ENCODE measurements around the gene RALGAPA2.

RALGAPA2 gene

DNA sequence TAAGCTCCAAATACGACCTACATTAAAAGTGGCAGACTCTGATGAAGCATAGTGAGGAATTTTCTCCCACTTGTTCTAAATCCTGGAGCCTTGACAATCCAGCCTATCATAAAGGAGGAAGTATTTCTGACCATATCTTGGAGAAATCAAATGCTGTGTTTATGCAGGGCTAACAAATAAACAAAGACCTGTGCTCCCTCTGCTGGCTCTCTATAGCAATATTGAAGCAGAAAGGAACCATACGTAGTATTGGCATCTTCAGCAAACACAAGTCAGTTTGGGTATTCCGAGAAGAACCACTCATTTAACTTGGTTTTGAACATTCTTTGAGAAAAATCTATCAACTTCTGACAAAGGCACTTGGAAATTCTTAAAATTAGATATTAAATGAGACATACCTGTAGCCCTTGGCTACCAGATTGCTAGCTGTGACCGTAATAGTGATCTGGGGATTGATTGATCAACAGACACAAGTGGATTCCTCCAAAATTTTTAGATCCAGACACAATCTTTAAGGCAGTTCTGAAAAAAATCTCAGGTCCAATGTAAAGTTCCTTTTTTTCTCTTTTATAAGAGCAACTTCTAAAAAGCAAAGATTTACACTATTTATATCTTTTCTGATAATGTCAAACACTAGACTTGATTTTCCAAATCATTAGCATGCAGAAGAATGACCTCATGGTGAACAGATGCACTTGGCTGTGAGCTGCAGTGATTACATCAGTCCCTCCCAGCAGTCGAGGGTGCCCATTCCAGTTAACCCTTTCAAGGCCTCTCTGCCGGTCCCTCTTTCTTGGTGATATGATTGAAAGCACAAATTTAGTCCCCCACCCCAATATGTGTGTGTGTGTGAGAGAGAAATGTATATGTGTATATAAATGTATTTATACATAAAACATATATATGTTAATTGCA is 304.3 kb downstream of the RALGAPA2 start:
- no peak for DNase-seq (ENCODE audit: low read depth in 2 of 2)

DNA sequence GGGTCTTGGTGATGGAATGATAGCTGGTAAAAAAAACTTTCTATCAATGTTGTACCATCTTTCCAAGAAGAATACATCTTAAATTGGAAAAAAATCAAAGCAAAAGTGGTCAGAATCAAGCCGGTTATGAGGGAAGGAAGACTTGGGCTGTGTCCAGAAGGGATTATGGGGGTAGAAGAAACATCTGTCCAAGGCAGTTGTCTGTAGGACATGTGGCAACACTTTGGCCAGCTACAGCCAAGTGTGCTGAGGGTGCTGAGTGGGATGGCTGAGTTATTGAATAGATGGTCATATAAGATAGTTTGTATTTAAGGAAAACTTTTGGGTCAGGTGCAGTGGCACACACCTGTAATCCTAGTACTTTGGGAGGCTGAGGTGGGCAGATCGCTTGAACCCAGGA is 306.1 kb downstream of the RALGAPA2 start:
- DNase-seq (ENCODE audit: low read depth in 2 of 2) = no peak

DNA sequence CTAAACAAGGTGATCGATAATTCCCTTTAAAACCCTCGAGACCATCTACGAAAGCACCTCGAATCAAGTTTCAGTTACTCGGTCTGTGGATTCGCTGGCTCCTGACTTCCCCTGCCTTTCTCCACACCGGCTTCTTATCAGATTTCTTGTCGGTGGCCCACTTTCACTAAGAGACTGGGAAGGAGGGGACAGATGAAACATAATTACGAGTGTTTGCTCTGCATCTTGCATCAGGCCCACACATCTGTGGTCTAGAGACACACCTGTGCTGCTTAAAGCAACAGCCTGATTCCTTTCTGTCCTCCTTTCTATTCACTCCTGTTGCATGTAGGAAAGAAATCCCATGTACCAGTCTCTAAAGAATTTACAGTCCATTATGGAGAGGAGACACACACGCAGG is 306.8 kb downstream of the RALGAPA2 start:
- DNase-seq (ENCODE audit: low read depth in 2 of 2) = no peak

DNA sequence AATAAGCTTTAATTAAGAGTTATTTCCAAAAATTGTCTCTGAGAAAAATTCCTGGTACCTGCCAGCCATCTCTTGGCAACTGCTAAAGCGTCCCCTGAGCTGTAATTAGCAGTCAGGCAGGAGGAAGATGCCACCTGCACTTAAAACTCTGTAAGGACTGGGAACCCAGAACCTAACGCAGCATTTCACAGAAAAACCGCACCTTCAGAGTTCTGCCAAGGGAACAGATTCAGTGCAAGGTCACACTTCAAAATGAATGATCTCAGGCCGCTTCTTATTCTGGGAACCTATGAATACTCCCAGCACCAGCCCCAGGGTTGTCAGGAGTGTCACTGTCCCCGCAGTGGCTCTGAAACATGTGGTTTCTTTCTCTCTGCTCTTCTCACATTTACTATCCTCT is 307.8 kb downstream of the RALGAPA2 start:
- no peak for DNase-seq (ENCODE audit: low read depth in 2 of 2)

DNA sequence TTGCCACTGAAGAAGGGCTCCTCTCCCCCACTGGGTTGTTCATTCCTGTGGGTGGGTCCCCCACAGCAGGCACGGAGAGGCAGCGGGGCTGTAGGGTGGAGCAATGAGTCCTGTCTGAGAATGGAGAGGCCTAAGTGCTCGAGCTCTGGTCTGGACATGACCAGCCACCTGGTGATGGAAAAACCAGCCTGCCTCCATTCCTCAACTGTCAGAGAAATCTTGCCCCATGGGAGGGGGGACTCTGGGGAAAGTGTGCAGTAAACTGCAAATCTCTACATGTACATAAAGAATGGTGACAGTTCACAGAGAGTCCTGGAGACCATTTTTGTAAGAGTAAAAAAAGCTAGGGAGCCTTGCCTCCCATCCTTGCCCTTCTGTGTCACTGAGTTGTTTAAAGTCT is 310.5 kb downstream of the RALGAPA2 start:
- DNase-seq (ENCODE audit: low read depth in 2 of 2) = no peak

DNA sequence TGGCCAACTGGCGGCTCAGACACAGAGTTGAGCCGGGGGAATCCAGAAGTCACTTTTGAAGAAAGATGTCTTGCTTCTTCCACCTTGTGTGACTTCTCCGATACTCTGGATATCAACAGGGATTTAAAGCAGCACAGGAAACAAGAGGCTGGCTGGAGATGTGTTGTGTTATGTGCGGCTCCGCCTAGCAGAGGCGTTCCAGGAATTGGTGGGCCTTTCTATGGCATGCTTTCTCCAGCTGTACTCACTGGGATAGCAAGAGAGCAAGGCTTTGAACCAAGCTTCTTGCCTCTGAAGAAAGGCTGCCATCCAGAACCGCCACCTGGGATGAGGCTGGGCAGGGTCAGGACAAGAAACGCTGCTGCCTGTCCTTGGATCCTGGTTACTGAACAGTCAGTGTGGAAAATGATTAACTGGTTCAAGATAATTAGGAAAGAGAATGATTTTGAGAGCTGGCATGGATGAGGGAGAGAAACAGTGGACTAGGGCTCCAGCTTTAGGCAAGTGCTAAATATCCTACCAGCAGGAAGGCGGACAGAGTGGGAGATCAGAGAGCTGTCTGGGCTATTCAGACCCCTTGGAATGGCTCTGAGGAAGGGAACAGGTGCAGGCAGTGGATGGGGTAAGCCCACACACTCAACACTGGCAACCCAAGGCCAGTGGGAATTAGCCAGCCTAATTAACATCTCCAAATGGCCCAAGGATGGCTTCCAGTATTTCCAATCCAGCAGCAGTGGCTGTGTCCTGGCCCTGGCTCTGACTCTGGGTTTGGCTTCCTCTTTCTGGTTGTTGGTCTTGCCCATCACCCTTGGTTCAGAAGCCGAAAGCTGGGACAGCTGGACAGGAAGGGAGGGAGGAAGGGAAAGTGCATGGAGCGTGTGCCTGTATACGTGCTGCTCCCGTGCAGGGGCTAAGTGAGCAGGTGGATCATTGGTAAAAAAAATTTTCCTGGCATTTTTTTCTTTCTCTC is 312.6 kb downstream of the RALGAPA2 start:
- DNase-seq (ENCODE audit: low read depth in 2 of 2) = no peak

DNA sequence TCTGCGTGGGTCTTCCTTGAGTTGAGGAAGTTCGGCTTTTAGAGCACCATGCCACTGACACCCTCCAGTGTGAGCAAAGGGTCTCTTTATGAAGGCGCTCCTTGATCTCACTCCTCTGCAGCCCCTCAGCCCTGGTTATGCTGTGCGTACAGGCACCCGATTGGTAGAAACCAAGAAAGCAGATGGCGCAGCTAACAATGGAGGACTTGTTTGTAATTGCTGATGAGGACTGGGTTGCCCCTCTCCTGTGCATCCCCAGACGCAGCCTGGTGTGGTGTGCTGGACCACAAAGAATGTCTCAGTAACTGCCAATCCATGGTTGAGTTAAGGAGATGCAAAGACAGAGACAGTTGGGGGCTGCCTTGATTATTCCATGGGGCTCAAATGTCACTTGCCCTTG is 314.3 kb downstream of the RALGAPA2 start:
- no peak for DNase-seq (ENCODE audit: low read depth in 2 of 2)

DNA sequence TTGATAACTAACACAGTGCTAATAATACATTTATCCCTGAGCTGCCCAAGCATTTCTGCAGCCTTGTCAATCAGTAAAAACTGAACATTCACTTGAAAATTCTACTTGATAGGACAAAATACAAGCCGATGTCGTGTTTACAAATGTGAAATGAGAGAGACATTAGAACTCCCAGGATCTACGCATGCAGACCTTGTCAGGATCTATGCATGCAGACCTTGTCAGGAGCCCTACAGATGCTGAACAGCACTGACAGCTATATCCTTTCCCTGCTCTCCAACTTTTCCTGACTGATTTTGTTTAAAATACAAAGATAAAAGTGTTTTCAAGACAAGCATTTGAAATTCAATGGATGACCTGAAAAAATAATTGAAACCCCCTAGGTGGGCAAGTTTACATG is 315.6 kb downstream of the RALGAPA2 start:
- DNase-seq (ENCODE audit: low read depth in 2 of 2) = no peak

DNA sequence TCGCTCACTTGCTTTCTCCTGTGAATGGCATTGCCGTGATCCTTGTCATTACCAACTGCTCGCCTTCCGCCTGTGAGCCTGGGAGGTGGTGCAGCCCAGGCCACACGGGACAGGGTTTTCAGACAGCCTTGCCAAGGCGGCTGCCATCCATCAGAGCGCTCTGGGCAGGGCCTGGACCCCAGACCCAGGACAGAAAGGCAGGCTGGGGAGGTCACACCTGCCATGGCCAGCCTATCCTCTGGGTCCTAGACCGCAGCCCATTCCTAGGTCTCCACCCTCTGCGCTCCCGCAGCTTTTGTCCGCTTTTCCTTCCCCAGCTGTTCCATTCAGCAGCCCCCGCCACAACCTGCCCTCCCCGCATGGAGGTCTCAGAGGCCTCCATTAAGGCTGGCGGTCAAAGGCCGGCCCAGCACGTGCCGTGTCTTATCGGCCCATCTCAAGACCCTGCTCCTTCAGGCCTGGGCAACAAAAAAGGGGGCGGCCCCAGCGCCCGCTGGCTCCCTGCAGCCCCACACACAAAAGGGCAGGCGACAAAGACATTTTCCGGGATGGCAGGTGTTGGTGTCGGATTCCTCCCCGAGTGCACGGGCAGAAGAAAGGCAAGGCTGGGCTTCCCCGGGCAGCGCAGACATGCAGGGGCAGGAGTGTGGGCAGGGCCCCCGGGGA is 316.4 kb downstream of the RALGAPA2 start:
- DNase-seq (ENCODE audit: low read depth in 2 of 2) = no peak

DNA sequence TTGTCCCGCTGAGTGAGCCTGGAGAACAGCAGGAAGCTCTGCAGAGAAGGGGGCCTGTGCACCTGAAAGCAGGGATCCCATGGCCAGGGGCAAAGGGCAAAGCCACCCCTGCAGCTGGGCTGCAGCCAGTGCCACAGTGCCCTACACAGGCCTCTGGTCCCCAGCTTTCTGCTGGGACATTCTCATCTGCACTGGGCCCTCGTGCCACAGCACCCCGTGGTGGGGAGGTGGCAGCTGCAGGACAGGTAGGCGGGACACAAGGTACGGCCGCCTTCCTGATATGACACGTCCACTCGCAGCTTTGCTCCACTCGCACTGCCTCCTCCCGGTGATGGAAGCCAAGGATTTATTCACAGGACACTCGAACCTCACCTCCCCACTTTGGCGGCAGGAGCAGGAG is 317.4 kb downstream of the RALGAPA2 start:
- no peak for DNase-seq (ENCODE audit: low read depth in 2 of 2)

DNA sequence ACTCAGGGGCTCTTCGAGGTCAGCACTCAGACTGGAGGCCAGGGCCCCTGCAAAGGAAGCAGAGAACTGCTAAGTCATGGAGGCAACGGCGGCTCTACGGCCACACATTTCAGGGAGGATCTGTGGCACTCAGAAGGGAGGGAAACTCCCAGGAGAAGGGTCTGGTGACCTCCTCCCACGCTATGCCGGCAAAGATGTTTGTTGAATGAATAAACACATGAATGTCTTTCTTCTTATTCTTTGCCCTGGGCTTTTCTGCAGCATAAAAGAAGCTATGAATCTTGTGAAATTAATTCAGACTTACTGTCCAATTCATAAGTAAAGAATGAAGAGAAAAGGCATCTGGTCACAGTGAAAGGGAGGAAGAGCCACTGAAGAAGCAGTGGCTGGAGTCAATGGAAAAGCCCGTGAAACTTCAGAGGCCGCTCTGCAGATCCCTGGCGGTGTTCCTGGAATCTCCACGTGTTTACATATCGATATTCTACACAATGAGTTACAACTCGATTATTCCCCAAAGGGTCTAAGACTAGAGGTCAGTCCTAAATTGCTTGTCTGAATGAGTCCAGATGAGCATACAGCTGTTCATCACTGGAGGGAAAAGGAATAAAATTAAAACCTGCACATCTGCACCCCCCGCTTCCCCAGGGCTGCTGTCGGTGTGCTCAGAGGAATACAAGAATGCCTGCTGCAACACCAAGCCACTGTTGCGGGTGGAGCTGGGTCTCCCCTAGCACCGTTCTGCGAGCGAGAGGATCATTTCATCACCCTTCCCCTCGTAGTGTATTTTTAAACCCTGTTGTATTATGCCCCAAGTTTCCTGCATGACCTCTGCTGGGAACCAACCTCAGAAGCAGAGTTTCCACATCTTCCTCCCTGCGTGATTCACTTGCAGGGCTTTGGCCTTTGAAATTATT is 319.0 kb downstream of the RALGAPA2 start:
- DNase-seq (ENCODE audit: low read depth in 2 of 2) = no peak

DNA sequence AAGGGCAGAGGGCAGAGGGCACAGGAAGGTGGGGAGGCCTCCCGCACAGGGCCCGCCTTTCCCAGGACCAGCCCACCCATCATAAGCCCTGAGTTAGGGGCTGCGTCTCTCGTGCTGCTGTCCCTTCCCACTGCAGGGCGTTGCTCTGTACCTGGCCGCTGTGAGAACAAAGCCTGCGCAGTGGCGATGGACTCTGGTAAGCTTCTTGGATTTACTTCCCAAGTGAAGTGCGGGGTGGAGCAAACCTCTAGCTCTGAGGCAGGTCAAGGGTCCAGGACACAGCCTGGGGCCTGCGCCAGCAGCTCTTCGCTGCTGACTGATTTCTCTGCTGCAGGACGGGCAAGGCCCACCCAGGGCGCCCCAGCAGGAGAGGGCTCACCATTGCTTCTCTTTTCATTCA is 320.7 kb downstream of the RALGAPA2 start:
- no peak for DNase-seq (ENCODE audit: low read depth in 2 of 2)

DNA sequence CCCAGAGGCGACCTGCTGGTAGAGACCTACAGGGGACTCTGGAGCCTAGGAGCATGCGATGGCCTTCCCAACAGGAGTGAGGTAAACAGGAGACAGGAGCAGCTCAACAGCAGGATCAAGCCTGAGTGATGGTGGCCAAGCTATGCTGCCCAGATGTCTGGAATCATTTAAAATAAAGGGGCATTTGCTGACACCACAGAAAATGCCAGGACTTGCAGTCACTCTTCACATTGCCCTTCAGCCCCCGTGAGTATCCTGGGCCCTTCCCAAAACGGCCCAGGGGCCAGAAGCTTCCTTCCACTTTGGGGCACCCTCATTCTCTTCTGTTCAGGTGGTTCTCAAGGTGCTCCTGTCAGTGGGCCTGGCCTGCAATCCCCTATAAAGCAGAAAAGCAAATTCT is 321.3 kb downstream of the RALGAPA2 start:
- no peak for DNase-seq (ENCODE audit: low read depth in 2 of 2)

DNA sequence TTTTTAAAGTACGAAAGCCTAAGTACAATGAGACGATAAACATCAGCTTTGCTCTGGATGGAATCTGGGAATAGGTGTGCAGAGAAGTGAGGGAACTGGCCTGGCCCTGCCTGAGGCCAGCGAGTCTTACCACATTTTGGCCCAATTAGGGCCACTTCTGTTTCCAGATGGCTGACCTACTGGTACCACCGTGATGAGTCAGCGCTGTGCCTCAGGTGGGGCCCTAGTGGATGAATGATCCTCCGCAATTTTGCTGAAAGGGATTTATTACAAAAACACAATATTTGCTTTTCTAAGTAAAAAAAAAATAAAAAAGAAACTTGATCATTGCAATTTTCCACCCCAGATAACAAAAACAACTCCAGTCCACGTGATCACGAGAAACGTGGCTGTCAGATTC is 322.1 kb downstream of the RALGAPA2 start:
- no peak for DNase-seq (ENCODE audit: low read depth in 2 of 2)

DNA sequence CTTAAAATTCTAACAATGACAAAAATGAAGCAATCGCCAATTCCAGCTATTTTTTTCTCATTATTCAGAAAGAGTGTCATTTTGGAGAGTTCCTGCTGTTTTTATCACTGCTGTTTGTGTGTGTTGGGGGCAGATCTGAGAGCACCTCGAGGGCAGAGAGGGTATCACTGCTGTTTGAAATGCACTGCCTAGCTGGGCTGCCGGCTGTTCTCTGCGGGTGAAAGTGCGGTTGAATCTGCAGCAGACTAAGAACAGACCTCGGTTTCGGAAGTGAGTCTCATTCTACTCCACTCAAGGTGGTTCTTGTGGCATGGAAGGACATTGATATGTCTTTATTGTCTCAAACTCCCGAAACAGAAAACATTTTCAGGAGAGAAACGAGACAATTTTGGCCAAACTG is 326.3 kb downstream of the RALGAPA2 start:
- no peak for DNase-seq (ENCODE audit: low read depth in 2 of 2)

DNA sequence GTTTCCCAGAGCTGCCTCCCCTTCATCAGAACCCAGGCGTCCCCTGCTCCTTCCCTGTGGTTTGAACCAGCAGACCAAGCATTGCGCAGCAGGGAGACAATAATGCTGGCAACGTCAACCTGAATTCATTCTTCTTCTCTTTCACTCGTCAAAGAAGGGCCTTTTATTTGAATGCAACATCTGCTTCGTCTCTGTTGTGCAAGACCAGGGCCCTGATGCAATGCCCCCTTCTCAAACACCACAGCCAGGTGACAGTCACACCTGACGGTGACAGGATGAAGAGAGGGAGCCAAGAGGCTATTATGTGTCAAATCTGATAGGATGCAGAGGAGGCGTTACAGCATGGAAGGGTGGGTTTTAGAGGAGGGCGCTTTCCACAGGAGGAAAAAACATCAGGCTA is 336.6 kb downstream of the RALGAPA2 start:
- no peak for DNase-seq (ENCODE audit: low read depth in 2 of 2)

DNA sequence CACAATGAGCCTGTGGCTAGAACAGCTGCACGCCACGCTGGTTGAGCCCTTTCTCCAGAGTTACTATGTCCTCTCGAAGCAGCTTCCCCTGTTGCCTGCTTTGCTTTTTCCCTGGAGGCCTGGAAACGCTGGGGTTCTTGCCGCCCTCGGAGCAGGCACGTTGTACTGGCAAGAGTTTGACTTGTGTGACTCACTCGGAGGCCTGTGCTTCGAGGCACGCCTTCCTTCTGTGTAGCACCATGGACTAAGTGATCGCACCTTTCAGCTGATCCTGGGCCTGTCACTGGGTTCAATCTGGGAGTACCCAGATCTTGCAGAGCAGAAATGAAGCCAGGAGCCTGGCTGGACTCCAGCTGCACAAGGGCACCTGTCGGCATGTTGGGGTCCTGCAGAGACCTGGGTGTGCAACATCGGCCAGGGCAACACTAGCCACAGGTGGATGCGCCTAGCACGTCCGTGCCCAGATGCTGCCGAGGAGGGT is 339.3 kb downstream of the RALGAPA2 start:
- DNase-seq (ENCODE audit: low read depth in 2 of 2) = no peak

DNA sequence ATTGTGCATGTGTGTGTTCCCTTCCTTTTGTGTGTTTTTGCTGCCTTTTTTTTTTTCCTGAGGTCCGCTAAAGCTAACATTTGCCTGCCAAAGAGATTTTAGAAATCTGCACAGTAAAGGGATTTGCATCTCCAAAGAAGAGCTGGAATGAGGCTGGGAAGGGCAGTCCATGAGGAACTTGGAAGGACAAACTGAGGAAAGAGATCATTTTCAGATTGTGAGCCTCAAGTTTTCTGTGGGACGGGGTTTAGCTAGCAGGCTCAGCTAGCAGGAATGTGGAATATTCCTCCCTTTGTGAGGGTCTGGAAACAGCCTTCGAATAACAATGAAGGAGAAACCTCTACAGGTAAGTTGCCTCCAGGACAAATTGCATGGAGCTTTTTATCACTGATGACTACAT is 340.8 kb downstream of the RALGAPA2 start:
- no peak for DNase-seq (ENCODE audit: low read depth in 2 of 2)

DNA sequence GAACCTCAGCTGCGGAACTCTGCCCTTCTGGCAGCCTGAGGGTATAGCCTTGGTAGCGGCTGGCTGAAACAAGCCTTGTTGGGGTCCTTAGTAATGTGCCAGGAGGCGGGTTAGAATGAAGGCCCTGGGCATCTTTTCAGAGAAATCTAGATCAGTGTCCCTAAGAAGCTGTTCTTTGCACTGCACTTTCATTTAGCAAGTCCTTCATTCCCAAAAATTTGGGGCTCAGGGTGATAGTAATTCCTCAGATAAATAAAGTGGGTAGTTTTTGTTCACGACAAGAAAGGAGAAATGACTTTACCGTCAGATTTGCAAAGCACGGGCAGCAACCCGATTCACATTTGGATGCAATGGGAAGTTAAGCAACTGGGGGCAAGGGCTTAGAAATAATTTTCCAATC is 341.4 kb downstream of the RALGAPA2 start:
- no peak for DNase-seq (ENCODE audit: low read depth in 2 of 2)

DNA sequence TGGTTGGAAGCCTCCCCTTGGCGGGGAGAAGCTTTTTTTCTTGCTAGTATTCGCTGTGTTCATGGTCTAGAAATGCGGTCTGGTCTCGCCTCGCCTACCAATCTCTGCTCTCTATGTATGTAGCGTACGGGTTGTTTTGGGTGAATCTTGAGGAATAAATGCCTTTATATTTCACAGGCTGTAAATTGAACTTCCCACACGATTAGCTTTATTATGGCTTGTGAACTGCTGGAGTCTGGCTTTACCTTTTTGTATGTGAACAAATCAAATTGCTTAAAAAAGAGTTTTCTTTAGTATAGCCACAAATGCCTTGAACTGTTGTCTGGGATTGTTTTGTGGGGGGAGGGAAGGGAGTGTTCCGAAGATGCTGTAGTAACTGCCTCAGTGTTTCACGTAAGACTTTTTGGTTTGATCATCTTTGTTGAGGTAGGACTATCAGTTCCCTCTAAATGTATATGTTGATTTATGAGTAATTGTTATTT is 342.3 kb downstream of the RALGAPA2 start:
- no peak for DNase-seq (ENCODE audit: low read depth in 2 of 2)

Data from stimulated activated CD4-positive, alpha-beta T cell treated with anti-CD3 and anti-CD28 coated beads, Interleukin-1b, Interleukin-23, amount 100 ng/mL, for 4 hours (primary cell).